GM15510 (cell line): ENCODE results near the gene ST8SIA2.

Source experiments
- POLR2A ChIP-seq: IDR thresholded peaks from 3 replicates; pipeline ENCODE4 v1.6.1; 2011; ENCODE audit warnings: borderline replicate concordance; ENCODE audit not compliant: insufficient read length; ENCODE audit errors: extremely low read depth

Gene ST8SIA2

GRCh38 chr15:92411256-92411655, 17.6 kb downstream of the ST8SIA2 start:
- no peak for TF ChIP-seq POLR2A

- TF ChIP-seq POLR2A = no peak
Observed at GRCh38 chr15:92413510-92413909, 19.8 kb downstream of the ST8SIA2 start.

- no peak for TF ChIP-seq POLR2A
Observed at GRCh38 chr15:92415639-92416297, 22.1 kb downstream of the ST8SIA2 start.

GRCh38 chr15:92416557-92416956, 22.9 kb downstream of the ST8SIA2 start:
- TF ChIP-seq POLR2A = no peak

GRCh38 chr15:92417716-92418115, 24.0 kb downstream of the ST8SIA2 start:
- TF ChIP-seq POLR2A = no peak

GRCh38 chr15:92418864-92419263, 25.2 kb downstream of the ST8SIA2 start:
- TF ChIP-seq POLR2A = no peak

GRCh38 chr15:92421976-92422375, 28.3 kb downstream of the ST8SIA2 start:
- TF ChIP-seq POLR2A = no peak

- no peak for TF ChIP-seq POLR2A
Observed at GRCh38 chr15:92425578-92426225, 32.0 kb downstream of the ST8SIA2 start.

- TF ChIP-seq POLR2A = no peak
Observed at GRCh38 chr15:92429378-92430068, 35.8 kb downstream of the ST8SIA2 start.

- TF ChIP-seq POLR2A = no peak
Observed at GRCh38 chr15:92430069-92430440, 36.4 kb downstream of the ST8SIA2 start.

GRCh38 chr15:92435145-92435544, 41.5 kb downstream of the ST8SIA2 start:
- no peak for TF ChIP-seq POLR2A

GRCh38 chr15:92438471-92438870, 44.8 kb downstream of the ST8SIA2 start:
- TF ChIP-seq POLR2A = no peak

- TF ChIP-seq POLR2A = no peak
Observed at GRCh38 chr15:92443381-92443780, 49.7 kb downstream of the ST8SIA2 start.

GRCh38 chr15:92444631-92445030, 51.0 kb downstream of the ST8SIA2 start:
- TF ChIP-seq POLR2A = no peak

- TF ChIP-seq POLR2A = no peak
Observed at GRCh38 chr15:92448370-92448769, 54.7 kb downstream of the ST8SIA2 start.

- TF ChIP-seq POLR2A = no peak
Observed at GRCh38 chr15:92449476-92449875, 55.8 kb downstream of the ST8SIA2 start.
